Right atrium auricular region (tissue), 2 donors: Measurements from ENCODE around the gene PTGER2. TPM values are rescaled to one million over a fixed set of nuclear protein-coding genes. Genes with fewer than 3 reads are reported as not detected.

ENCODE experiments used
- DNase-seq: peaks from one replicate; pipeline ENCODE4 v3.0.0-alpha.2; 2019; ENCODE audit warnings: low spot score
- H3K27ac ChIP-seq, 2 donors: fragments of 200-600 bp; sonication (generic); 1 replicate in 1 of 2; 2 replicates in 1 of 2; pipeline ENCODE4 v1.5.1; 2016 to 2019
- H3K27me3 ChIP-seq, 2 donors: fragments of 200-600 bp; sonication (generic); one replicate each; pipeline versions ENCODE4 v1.5.1 to v1.6.0; 2017 to 2019
- H3K36me3 ChIP-seq: fragments of 200-600 bp; sonication (generic); one replicate; pipeline ENCODE4 v1.5.1; 2016
- H3K4me1 ChIP-seq, 2 donors: fragments of 200-600 bp; sonication (generic); one replicate each; pipeline versions ENCODE4 v1.5.1 to v1.6.0; 2017 to 2019
- H3K4me3 ChIP-seq, 2 donors: fragments of 200-600 bp; sonication (generic); 1 replicate in 1 of 2; 2 replicates in 1 of 2; pipeline ENCODE4 v1.5.1; 2017 to 2019; ENCODE audit warnings: mild to moderate bottlenecking in 1 of 2, moderate library complexity in 1 of 2
- H3K9me3 ChIP-seq, 2 donors: fragments of 200-600 bp; sonication (generic); one replicate each; pipeline ENCODE4 v1.5.1; 2019
- total RNA-seq, 2 donors: library from RNA; depleted of rRNA; stranded (reverse); fragments of >200 nt; gene quantifications; one replicate each; pipeline ENCODE4 v1.1.0, GENCODE V29; 2016
- TF ChIP-seq, protein P1 (sequence below), 2 donors: fragments of 200-600 bp; sonication (generic); IDR thresholded peaks; one replicate each; pipeline ENCODE4 v1.5.1; 2019; ENCODE audit warnings: antibody characterized with exemption in 2 of 2

Gene PTGER2
- total RNA-seq, 2 donors from 2014 or later = 0.44 to 1.5 TPM

DNA sequence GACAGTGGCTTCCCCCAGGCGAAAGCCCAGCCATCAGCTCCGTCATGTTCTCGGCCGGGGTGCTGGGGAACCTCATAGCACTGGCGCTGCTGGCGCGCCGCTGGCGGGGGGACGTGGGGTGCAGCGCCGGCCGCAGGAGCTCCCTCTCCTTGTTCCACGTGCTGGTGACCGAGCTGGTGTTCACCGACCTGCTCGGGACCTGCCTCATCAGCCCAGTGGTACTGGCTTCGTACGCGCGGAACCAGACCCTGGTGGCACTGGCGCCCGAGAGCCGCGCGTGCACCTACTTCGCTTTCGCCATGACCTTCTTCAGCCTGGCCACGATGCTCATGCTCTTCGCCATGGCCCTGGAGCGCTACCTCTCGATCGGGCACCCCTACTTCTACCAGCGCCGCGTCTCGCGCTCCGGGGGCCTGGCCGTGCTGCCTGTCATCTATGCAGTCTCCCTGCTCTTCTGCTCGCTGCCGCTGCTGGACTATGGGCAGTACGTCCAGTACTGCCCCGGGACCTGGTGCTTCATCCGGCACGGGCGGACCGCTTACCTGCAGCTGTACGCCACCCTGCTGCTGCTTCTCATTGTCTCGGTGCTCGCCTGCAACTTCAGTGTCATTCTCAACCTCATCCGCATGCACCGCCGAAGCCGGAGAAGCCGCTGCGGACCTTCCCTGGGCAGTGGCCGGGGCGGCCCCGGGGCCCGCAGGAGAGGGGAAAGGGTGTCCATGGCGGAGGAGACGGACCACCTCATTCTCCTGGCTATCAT lies 663 bp downstream of the PTGER2 start:
- Histone ChIP-seq H3K36me3 (no peaks in the 10 kb centered on the region), H3K4me1 (peaks cover 0 to 27% of the 10 kb centered on the region in 2 donors), H3K27me3 (no peaks in the 10 kb centered on the region), H3K4me3 (peak overlapping the region; percentile 31 to 60), H3K9me3 (no peaks in the 10 kb centered on the region), H3K27ac (peak overlapping the region in 1 of 2 donors; percentile 34)
- DNase-seq = no peak
- TF ChIP-seq, protein P1, sequence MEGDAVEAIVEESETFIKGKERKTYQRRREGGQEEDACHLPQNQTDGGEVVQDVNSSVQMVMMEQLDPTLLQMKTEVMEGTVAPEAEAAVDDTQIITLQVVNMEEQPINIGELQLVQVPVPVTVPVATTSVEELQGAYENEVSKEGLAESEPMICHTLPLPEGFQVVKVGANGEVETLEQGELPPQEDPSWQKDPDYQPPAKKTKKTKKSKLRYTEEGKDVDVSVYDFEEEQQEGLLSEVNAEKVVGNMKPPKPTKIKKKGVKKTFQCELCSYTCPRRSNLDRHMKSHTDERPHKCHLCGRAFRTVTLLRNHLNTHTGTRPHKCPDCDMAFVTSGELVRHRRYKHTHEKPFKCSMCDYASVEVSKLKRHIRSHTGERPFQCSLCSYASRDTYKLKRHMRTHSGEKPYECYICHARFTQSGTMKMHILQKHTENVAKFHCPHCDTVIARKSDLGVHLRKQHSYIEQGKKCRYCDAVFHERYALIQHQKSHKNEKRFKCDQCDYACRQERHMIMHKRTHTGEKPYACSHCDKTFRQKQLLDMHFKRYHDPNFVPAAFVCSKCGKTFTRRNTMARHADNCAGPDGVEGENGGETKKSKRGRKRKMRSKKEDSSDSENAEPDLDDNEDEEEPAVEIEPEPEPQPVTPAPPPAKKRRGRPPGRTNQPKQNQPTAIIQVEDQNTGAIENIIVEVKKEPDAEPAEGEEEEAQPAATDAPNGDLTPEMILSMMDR (IDR thresholded peaks at IDR 0.05) = no peak

DNA sequence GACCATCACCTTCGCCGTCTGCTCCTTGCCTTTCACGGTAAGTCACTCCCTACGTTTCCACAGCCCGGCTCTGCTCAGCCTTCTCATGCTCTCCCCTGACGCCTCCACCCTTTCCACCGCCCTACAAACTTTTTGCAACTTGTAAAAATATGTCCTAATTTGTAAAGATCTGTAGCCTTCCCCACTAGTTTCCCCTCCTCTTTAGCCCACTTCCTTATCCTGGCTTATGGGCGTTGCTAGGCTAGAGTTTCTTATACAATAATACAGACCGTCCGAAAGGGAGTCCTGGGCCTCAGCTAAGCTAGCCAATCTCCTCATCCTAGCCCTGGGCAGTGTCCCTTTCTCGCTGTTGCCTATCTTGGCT lies 1.2 kb downstream of the PTGER2 start:
- TF ChIP-seq, protein P1 (IDR thresholded peaks at IDR 0.05) = no peak
- Histone ChIP-seq H3K4me3 (peak overlapping the region; percentile 31 to 60), H3K27me3 (no peaks in the 10 kb centered on the region), H3K27ac (peak overlapping the region in 1 of 2 donors; percentile 34), H3K36me3 (no peaks in the 10 kb centered on the region), H3K4me1 (peaks cover 0 to 27% of the 10 kb centered on the region in 2 donors), H3K9me3 (no peaks in the 10 kb centered on the region)
- DNase-seq = no peak

DNA sequence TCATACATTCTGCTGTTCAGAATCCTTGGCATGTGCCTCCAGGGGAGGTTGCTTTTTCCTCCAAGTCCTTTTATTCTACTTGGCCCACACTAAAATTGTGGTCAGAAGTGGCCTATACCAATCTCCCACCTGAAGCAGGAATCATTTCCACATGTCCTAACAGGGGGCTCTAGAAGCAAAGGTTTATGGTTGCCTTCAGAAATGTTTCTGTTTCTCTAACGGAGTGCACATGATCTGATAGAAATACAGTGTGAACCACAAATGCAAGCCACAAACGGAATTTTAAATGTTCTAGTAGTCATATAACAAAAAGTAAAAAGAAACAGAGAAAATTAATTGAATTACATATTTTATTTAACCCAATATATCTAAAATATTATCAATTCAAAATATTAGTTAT lies 4.0 kb downstream of the PTGER2 start:
- no peak for DNase-seq
- TF ChIP-seq, protein P1 (IDR thresholded peaks at IDR 0.05) = no peak
- peaks cover 0 to 23% of the 10 kb centered on the region in 2 donors for H3K4me1 ChIP-seq
- H3K27me3 ChIP-seq = no peaks in the 10 kb centered on the region
- H3K36me3 ChIP-seq = no peaks in the 10 kb centered on the region
- peaks cover 0 to 17% of the 10 kb centered on the region in 2 donors for H3K9me3 ChIP-seq
- no peak overlapping the region for H3K4me3 ChIP-seq
- H3K27ac ChIP-seq = no peak overlapping the region

DNA sequence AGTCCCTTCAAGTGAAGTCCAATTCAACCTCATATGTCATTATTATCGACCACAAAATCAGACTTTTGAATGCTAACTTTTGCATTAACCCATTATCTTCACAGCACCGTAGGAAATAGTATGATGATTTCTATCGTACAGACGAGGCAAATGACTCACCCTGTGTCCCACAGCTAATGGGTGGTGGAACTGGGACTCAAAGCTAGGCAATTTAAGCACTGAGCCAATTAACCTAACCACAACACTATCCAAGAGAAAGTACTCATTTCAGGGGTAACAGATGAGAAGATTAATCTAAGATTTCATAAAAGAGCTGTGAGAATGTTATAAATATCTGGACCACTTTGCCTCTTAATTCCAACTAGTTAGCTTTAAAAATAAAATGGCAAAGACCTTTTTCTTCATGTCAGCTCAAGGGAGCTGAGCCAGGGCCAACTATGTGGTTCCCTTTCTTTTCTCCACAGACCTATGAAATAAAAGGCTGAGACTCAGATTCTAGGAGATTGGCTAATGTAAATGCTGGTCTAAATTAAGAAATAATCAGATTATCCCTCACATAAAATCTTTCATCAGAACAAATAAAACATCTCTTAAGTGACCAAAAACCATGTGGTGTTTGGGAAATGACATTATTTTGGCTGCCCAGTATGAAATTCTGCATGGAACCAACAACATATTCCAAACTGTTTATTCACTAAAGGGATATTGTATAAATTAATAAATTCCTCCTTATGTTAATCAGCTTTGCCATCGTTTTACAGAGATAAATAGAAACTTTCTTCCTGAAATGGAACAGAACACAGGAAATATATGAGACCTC lies 4.9 kb downstream of the PTGER2 start:
- Histone ChIP-seq H3K27me3 (no peaks in the 10 kb centered on the region), H3K36me3 (no peaks in the 10 kb centered on the region), H3K9me3 (peaks cover 0 to 17% of the 10 kb centered on the region in 2 donors), H3K4me3 (no peak overlapping the region), H3K27ac (no peak overlapping the region), H3K4me1 (peaks cover 0 to 13% of the 10 kb centered on the region in 2 donors)
- TF ChIP-seq, protein P1 (IDR thresholded peaks at IDR 0.05) = no peak
- DNase-seq = no peak

DNA sequence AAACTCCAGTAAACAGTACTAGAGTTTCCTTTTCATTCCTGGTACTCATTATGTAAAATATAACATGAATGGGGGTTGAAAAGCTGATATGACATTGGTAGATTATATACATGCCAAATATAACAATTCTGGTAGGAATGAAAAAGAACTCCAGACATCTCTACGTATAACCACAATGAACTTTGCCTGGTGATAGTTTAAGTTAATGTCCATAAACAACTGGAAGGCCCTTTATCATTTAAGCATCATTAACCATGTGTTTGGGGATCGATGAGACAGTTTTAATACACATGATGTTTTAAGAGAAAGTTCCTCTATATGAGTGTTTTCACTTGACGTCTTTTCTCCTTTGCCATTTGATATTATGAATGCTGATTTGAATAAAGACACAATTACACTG lies 5.8 kb downstream of the PTGER2 start:
- no peak for DNase-seq
- Histone ChIP-seq H3K27ac (no peak overlapping the region), H3K9me3 (peaks cover 0 to 17% of the 10 kb centered on the region in 2 donors), H3K36me3 (no peaks in the 10 kb centered on the region), H3K4me1 (peaks cover 0 to 4% of the 10 kb centered on the region in 2 donors), H3K4me3 (no peak overlapping the region), H3K27me3 (no peaks in the 10 kb centered on the region)
- TF ChIP-seq, protein P1 (IDR thresholded peaks at IDR 0.05) = no peak
